ENCODE measurements around the gene MTSS2. TPM values are rescaled to one million over a fixed set of nuclear protein-coding genes. Genes with fewer than 3 reads are reported as not detected.

Gene MTSS2
- total and polyA plus RNA-seq, 2 of the 4 experiments (the other 2 are of a cell fraction) = 9.1 to 86.2 TPM

DNA sequence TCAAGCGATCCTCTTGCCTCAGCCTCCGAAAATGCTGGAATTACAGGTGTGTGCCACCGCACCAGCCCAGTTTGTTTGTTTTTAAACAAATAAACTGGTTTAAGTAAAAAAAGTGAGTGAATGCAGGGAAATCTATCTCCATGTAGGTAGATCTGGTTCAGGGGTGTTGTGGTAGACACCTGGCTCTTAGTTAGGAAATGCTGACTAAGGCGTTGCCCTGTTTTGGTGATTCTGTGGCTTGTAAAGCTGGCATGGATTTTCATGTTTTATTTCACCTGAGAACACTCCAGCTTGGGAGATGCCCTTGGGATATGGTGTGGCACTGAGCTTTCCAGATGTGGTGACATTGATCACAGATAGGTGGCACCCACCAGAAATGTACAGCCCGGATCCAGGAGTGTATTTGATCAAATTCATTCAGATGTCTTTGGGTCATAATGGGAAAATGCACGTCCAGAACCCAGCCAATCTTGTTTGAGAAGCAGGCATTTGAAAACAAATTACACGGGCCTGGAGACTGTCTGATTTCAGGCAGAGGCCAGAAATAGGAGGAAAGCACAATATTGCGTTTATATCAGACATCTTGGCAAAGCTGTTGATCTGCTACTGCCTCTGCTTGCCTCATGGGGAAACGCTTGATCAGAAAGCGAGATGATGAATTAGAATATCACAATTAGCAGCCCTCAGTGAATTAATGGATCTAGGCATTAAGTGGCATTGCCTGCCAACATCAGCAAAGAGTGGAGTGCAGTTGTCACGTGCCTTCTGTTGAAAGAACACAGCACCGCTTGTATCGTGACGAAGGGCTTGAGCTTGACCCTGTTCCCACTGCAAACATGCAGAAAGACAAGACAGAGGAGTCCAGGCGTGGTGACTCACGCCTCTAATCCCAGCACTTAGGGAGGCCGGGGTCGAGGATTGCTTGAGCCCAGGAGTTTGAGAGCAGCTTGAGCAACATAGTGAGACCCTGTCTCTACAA is 46.8 kb downstream of the MTSS2 start (continued):
- TF ChIP-seq MAFK (IDR thresholded peaks at IDR 0.05; ENCODE audit: low read depth, low read length) (peak; percentile 73; the same call in 1 of the 2 replicates), POLR2A (IDR thresholded peaks at IDR 0.05; ENCODE audit: low read depth, low read length) (no peak), CEBPB (IDR thresholded peaks at IDR 0.05; ENCODE audit: low read depth, low read length) (0 out of 2 replicates have a peak, but pooled peaks have one; percentile 5), MAZ (IDR thresholded peaks at IDR 0.05; ENCODE audit: borderline replicate concordance, low read depth, low read length) (no peak)

Other genes with a start within 250 kb of the MTSS2 start
- 16.4 and 17.4 TPM in 2 replicates for gene ST3GAL2, start 247.0 kb downstream of the MTSS2 start, total RNA-seq (2012; rRNA removed)
- gene ST3GAL2, start 247.0 kb downstream of the MTSS2 start, polyA plus RNA-seq (2012; rRNA removed) = 17.7 and 18.3 TPM in 2 replicates
- 5.3 and 6.1 TPM in 2 replicates for gene FCSK, start 231.5 kb downstream of the MTSS2 start, total RNA-seq (2012; rRNA removed)
- 7.2 and 8.3 TPM in 2 replicates for gene FCSK, start 231.5 kb downstream of the MTSS2 start, polyA plus RNA-seq (2012; rRNA removed)
- gene COG4, start 162.5 kb downstream of the MTSS2 start, total RNA-seq (2012; rRNA removed) = 85.0 and 96.1 TPM in 2 replicates
- 47.5 and 49.7 TPM in 2 replicates for gene COG4, start 162.5 kb downstream of the MTSS2 start, polyA plus RNA-seq (2012; rRNA removed)
- gene SF3B3, start 162.2 kb downstream of the MTSS2 start, total RNA-seq (2012; rRNA removed) = 97.9 and 112 TPM in 2 replicates
- 123 and 134 TPM in 2 replicates for gene SF3B3, start 162.2 kb downstream of the MTSS2 start, polyA plus RNA-seq (2012; rRNA removed)
- 1.1 and 1.3 TPM in 2 replicates for gene IL34, start 39.5 kb downstream of the MTSS2 start, total RNA-seq (2012; rRNA removed)
- gene IL34, start 39.5 kb downstream of the MTSS2 start, polyA plus RNA-seq (2012; rRNA removed) = 2.0 and 2.5 TPM in 2 replicates
- gene VAC14, start 115.1 kb upstream of the MTSS2 start, total RNA-seq (2012; rRNA removed) = 18.3 and 21.1 TPM in 2 replicates
- gene VAC14, start 115.1 kb upstream of the MTSS2 start, polyA plus RNA-seq (2012; rRNA removed) = 40.2 and 48.3 TPM in 2 replicates

Measured in IMR-90 (cell line).